IMR-90 (cell line): ENCODE measurements around the gene BATF. TPM values are rescaled to one million over a fixed set of nuclear protein-coding genes. Genes with fewer than 3 reads are reported as not detected.

Experiments
- ATAC-seq: fragments of 200-7000 bp; cut with Tn5 transposase; 2 replicates; pipeline ENCODE4 v1.9.1; 2020; ENCODE audit warnings: low read depth, mild to moderate bottlenecking, moderate library complexity
- BruUV-seq: library from RNA; stranded (reverse); fragments of 400-500 nt; replicated peaks from 2 replicates; lab custom pipeline; 2021; lab: Mats Ljungman, UMichigan
- CTCF ChIA-PET: fragments of 300-600 bp; formaldehyde crosslinking; extraction: SDS; loops from one replicate; lab custom pipeline; 2021; ENCODE audit warnings: antibody characterized with exemption; lab: Yijun Ruan, JAX
- POLR2A ChIA-PET: fragments of 300-600 bp; sonication (Branson Sonifier 250); formaldehyde crosslinking; loops from one replicate; lab custom pipeline; 2022; ENCODE audit warnings: antibody characterized with exemption; ENCODE audit not compliant: unreplicated experiment; lab: Charles Lee
- DNase-seq: peaks from one replicate; pipeline ENCODE4 v3.0.0; 2013
- H2AFZ ChIP-seq: replicated peaks from 2 replicates; pipeline ENCODE3; 2013; ENCODE audit warnings: low read length, mild to moderate bottlenecking; ENCODE audit not compliant: poor library complexity
- H2AK5ac ChIP-seq: 2 replicates; pipeline ENCODE4 v1.6.1; 2013; ENCODE audit warnings: low read depth, low read length, inconsistent platforms
- H2AK9ac ChIP-seq: replicated peaks from 2 replicates; pipeline ENCODE3; 2013; ENCODE audit warnings: mild to moderate bottlenecking, low read depth, low read length, moderate library complexity; ENCODE audit not compliant: poor library complexity
- H2BK120ac ChIP-seq: 2 replicates; pipeline ENCODE4 v1.6.1; 2013; ENCODE audit warnings: low read depth, low read length, inconsistent platforms
- H2BK15ac ChIP-seq: 3 replicates; pipeline ENCODE4 v1.6.1; 2013; ENCODE audit warnings: low read depth, low read length, inconsistent platforms
- H2BK20ac ChIP-seq: 2 replicates; pipeline ENCODE4 v1.6.1; 2013; ENCODE audit warnings: low read depth, mild to moderate bottlenecking, inconsistent platforms, low read length, moderate library complexity
- H2BK5ac ChIP-seq: 2 replicates; pipeline ENCODE4 v1.6.1; 2013; ENCODE audit warnings: mild to moderate bottlenecking, low read depth, low read length, inconsistent platforms; ENCODE audit not compliant: poor library complexity, severe bottlenecking
- H3K14ac ChIP-seq: replicated peaks from 2 replicates; pipeline ENCODE4 v1.6.1; 2013; ENCODE audit warnings: low read depth, low read length, inconsistent platforms
- H3K18ac ChIP-seq: 2 replicates; pipeline ENCODE4 v1.6.1; 2013; ENCODE audit warnings: low read depth, low read length, control low read depth
- H3K23ac ChIP-seq: 2 replicates; pipeline ENCODE4 v1.6.1; 2013; ENCODE audit warnings: low read depth, low read length, inconsistent platforms
- H3K27ac ChIP-seq: 2 replicates; pipeline ENCODE4 v1.5.1; 2013; ENCODE audit warnings: mild to moderate bottlenecking, control low read depth, low read length; ENCODE audit not compliant: insufficient read depth
- H3K27me3 ChIP-seq: 2 replicates; pipeline ENCODE4 v1.6.1; 2013; ENCODE audit warnings: low read length; ENCODE audit not compliant: control insufficient read depth, insufficient read depth
- H3K36me3 ChIP-seq: 2 replicates; pipeline ENCODE4 v1.6.1; 2013; ENCODE audit warnings: low read length, mixed read lengths; ENCODE audit not compliant: control insufficient read depth, insufficient read depth
- H3K4ac ChIP-seq: 2 replicates; pipeline ENCODE4 v1.6.1; 2013; ENCODE audit warnings: low read depth, low read length, inconsistent platforms
- H3K4me1 ChIP-seq: 2 replicates; pipeline ENCODE4 v1.6.1; 2013; ENCODE audit warnings: low read length, mixed read lengths; ENCODE audit not compliant: control insufficient read depth, insufficient read depth
- H3K4me2 ChIP-seq: 2 replicates; pipeline ENCODE4 v1.6.1; 2013; ENCODE audit warnings: low read depth, mild to moderate bottlenecking, control low read depth, low read length, moderate library complexity
- H3K4me3 ChIP-seq: 2 replicates; pipeline ENCODE4 v1.5.1; 2013; ENCODE audit warnings: low read depth, mild to moderate bottlenecking, control low read depth, low read length, moderate library complexity; ENCODE audit not compliant: insufficient read depth
- H3K56ac ChIP-seq: 2 replicates; pipeline ENCODE4 v1.6.1; 2013; ENCODE audit warnings: low read length, inconsistent platforms; ENCODE audit not compliant: insufficient read depth; ENCODE audit errors: extremely low read depth
- H3K79me1 ChIP-seq, 2 experiments: 2 replicates each; pipeline ENCODE4 v1.6.1; 2013; ENCODE audit warnings: low read length in 2 of 2, inconsistent platforms in 1 of 2, low read depth in 1 of 2
- H3K9ac ChIP-seq: 2 replicates; pipeline ENCODE4 v1.6.1; 2013; ENCODE audit warnings: low read depth, low read length, control low read depth
- H3K9me1 ChIP-seq: 2 replicates; pipeline ENCODE4 v1.6.1; 2013; ENCODE audit warnings: low read length, inconsistent platforms; ENCODE audit not compliant: insufficient read depth
- H3K9me3 ChIP-seq: 2 replicates; pipeline ENCODE4 v1.6.1; 2013; ENCODE audit warnings: low read length; ENCODE audit not compliant: control insufficient read depth, insufficient read depth
- H4K20me1 ChIP-seq: 2 replicates; pipeline ENCODE4 v1.6.1; 2013; ENCODE audit warnings: low read length, inconsistent platforms; ENCODE audit not compliant: insufficient read depth
- H4K5ac ChIP-seq: 2 replicates; pipeline ENCODE4 v1.6.1; 2013; ENCODE audit warnings: mild to moderate bottlenecking, low read depth, low read length, control low read depth
- H4K8ac ChIP-seq, 2 experiments: 2 replicates each; pipeline ENCODE4 v1.6.1; 2013; ENCODE audit warnings: low read depth in 2 of 2, low read length in 2 of 2, control low read depth in 1 of 2, inconsistent platforms in 1 of 2
- H4K91ac ChIP-seq: 2 replicates; pipeline ENCODE4 v1.6.1; 2013; ENCODE audit warnings: low read depth, low read length, inconsistent platforms; ENCODE audit not compliant: insufficient read depth
- CEBPB ChIP-seq: IDR thresholded peaks from 2 replicates; pipeline ENCODE4 v1.6.1; 2012; ENCODE audit warnings: low read depth, low read length, improper control_type of control experiment
- MAFK ChIP-seq: IDR thresholded peaks from 2 replicates; pipeline ENCODE4 v1.6.1; 2012; ENCODE audit warnings: low read depth, low read length, improper control_type of control experiment
- MAZ ChIP-seq: IDR thresholded peaks from 2 replicates; pipeline ENCODE4 v1.6.1; 2012; ENCODE audit warnings: low read depth, mild to moderate bottlenecking, low read length, improper control_type of control experiment, moderate library complexity, borderline replicate concordance
- MXI1 ChIP-seq: IDR thresholded peaks from 2 replicates; pipeline ENCODE4 v1.6.1; 2012; ENCODE audit warnings: low read depth, mild to moderate bottlenecking, low read length, moderate library complexity, borderline replicate concordance
- NFE2L2 ChIP-seq: fragments of 150-350 bp; IDR thresholded peaks from 2 replicates; pipeline ENCODE4 v1.6.1; 2016; ENCODE audit warnings: low read depth, mild to moderate bottlenecking, low read length
- POLR2A ChIP-seq: IDR thresholded peaks from 2 replicates; pipeline ENCODE4 v1.6.1; 2012; ENCODE audit warnings: mild to moderate bottlenecking, low read depth, low read length
- RAD21 ChIP-seq: IDR thresholded peaks from 2 replicates; pipeline ENCODE4 v1.6.1; 2012; ENCODE audit warnings: low read length, improper control_type of control experiment
- RCOR1 ChIP-seq: IDR thresholded peaks from 2 replicates; pipeline ENCODE4 v1.6.1; 2012; ENCODE audit warnings: mild to moderate bottlenecking, low read length, improper control_type of control experiment; ENCODE audit not compliant: insufficient replicate concordance
- RFX5 ChIP-seq: IDR thresholded peaks from 2 replicates; pipeline ENCODE4 v1.8.0; 2012; ENCODE audit warnings: low read depth, mild to moderate bottlenecking, low read length, moderate library complexity
- WGBS, 2 experiments: methylation state at CpG; one replicate each; pipeline versions ENCODE4 v1.1.5 to v1.1.7; 2013; ENCODE audit warnings: missing lambda C conversion rate in 2 of 2; ENCODE audit not compliant: insufficient read length in 1 of 2; ENCODE audit errors: extremely low coverage in 2 of 2; 5-methylcytosine and 5-hydroxymethylcytosine counted together
- dilution Hi-C: fragments of 300-500 bp; cut with HindIII; formaldehyde crosslinking; loops from one replicate; pipeline ENCODE4 v1.14.3; 2018; ENCODE audit warnings: low sequenced_read_pairs; ENCODE audit not compliant: unreplicated experiment
- in situ Hi-C: fragments of 300-500 bp; cut with MboI; formaldehyde crosslinking; loops from 3 replicates; pipeline ENCODE4 v1.14.3; 2019; ENCODE audit warnings: low sequenced_read_pairs, inconsistent platforms, mixed read lengths
- intact Hi-C: fragments of 100-400 bp; cut with micrococcal nuclease; formaldehyde crosslinking; loops from 2 replicates; pipeline ENCODE4 v1.10.0; 2022
- polyA plus RNA-seq, 3 experiments: library from polyadenylated mRNA; depleted of rRNA; stranded (reverse); fragments of >200 nt; gene quantifications; 2 replicates each; pipeline ENCODE4 v1.2.3, GENCODE V29; 2012; ENCODE audit warnings: low replicate concordance in 1 of 3
- total RNA-seq: library from RNA; depleted of rRNA; stranded (reverse); fragments of >200 nt; gene quantifications from 2 replicates; pipeline ENCODE4 v1.2.3, GENCODE V29; 2012

BATF gene
- total and polyA plus RNA-seq, 2 of the 4 experiments (the other 2 are of a cell fraction) = not detected

- Histone ChIP-seq H2AK5ac (no peak overlapping the region), H3K27me3 (peaks cover 50% of the 10 kb centered on the region), H3K14ac (no peak overlapping the region), H2BK120ac (no peak overlapping the region), H4K20me1 (no peaks in the 10 kb centered on the region), H4K5ac (no peak overlapping the region), H3K4ac (no peak overlapping the region), H3K23ac (no peak overlapping the region), H2BK20ac (no peak overlapping the region), H3K4me2 (no peak overlapping the region), H3K79me1 (no peaks in the 10 kb centered on the region), H3K27ac (no peak overlapping the region), H3K36me3 (no peaks in the 10 kb centered on the region), H3K4me3 (no peak overlapping the region), H2BK15ac (no peak overlapping the region), H3K18ac (no peak overlapping the region), H3K9me3 (no peaks in the 10 kb centered on the region), H2BK5ac (no peak overlapping the region), H2AK9ac (no peak overlapping the region), H3K56ac (no peak overlapping the region), H3K9ac (no peak overlapping the region), H3K9me1 (no peaks in the 10 kb centered on the region), H4K8ac (no peak overlapping the region), H2AFZ (no peak overlapping the region), H3K4me1 (no peaks in the 10 kb centered on the region), H4K91ac (no peak overlapping the region)
- ChIA-PET CTCF (no interaction called here), POLR2A (no interaction called here)
- BruUV-seq = no TSS peak
- no peak for DNase-seq
- TF ChIP-seq RAD21 (no peak), CEBPB (no peak), RFX5 (no peak), POLR2A (no peak), MAZ (no peak), RCOR1 (no peak), NFE2L2 (no peak), MAFK (no peak), MXI1 (no peak)
- no peak for ATAC-seq
- dilution Hi-C loops (no loop called here), intact Hi-C loops (no loop called here), in situ Hi-C loops (no loop called here)
- WGBS, 2 experiments = 61% methylated on average over 5 of the region's 5 CpGs; no CpG with 5 or more reads in 1 of the 2 experiments
These were observed 42.8 kb downstream of the BATF start for GRCh38 chr14:75565056-75565455.
